ENCODE measurements around the gene TNK1.
A peak's percentile ranks its signal among the peaks of the same experiment; 100 is the strongest.

DNA sequence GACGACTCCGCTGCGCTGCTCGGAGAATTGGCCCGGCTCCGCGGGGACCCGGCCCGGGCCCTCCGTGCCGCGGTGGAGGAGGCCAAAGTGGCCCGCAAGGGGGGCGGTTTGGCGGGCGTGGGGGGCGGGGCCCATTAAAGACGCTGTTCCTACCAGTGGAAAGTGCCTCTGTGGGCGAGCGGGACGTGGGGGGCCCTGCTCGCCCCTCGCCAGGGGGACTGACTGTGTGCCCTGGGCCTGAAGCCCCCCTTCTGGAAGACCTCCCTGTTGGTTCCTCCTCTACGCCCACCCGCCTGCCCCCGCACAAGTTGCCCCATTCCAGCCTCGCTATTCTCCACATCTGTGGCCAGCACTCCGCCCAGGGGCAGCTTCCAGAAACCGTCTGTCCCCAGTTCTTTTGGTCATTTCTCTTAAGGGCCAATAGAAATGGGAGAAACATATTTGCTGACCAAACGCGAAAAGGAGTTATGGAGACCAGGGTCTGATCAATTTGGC lies 56.5 kb downstream of the TNK1 start:
- no peak for TF ChIP-seq POLR2AphosphoS5 (IDR thresholded peaks at IDR 0.05)
- TF ChIP-seq, protein P1, sequence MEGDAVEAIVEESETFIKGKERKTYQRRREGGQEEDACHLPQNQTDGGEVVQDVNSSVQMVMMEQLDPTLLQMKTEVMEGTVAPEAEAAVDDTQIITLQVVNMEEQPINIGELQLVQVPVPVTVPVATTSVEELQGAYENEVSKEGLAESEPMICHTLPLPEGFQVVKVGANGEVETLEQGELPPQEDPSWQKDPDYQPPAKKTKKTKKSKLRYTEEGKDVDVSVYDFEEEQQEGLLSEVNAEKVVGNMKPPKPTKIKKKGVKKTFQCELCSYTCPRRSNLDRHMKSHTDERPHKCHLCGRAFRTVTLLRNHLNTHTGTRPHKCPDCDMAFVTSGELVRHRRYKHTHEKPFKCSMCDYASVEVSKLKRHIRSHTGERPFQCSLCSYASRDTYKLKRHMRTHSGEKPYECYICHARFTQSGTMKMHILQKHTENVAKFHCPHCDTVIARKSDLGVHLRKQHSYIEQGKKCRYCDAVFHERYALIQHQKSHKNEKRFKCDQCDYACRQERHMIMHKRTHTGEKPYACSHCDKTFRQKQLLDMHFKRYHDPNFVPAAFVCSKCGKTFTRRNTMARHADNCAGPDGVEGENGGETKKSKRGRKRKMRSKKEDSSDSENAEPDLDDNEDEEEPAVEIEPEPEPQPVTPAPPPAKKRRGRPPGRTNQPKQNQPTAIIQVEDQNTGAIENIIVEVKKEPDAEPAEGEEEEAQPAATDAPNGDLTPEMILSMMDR (IDR thresholded peaks at IDR 0.05 in 8 of 11, conservative IDR thresholded peaks at IDR 0.05 in 3 of 11): peak in 2 of 11 experiments; percentile 6 to 37
- no peak for TF ChIP-seq POLR2A (IDR thresholded peaks at IDR 0.05)
